HG03354 (cell line): ENCODE results near the gene GPR153.
"Not testable (repeated sequence)": the region's sequence is repeated elsewhere in the genome, so short reads cannot be mapped to it uniquely, and the experiment has no call there.

Source experiments
- ATAC-seq: cut with Tn5 transposase; IDR thresholded peaks from one replicate; pipeline ENCODE4 v1.9.1; 2021; ENCODE audit warnings: mild to moderate bottlenecking; ENCODE audit not compliant: unreplicated experiment, poor library complexity, severe bottlenecking

GPR153 gene

DNA sequence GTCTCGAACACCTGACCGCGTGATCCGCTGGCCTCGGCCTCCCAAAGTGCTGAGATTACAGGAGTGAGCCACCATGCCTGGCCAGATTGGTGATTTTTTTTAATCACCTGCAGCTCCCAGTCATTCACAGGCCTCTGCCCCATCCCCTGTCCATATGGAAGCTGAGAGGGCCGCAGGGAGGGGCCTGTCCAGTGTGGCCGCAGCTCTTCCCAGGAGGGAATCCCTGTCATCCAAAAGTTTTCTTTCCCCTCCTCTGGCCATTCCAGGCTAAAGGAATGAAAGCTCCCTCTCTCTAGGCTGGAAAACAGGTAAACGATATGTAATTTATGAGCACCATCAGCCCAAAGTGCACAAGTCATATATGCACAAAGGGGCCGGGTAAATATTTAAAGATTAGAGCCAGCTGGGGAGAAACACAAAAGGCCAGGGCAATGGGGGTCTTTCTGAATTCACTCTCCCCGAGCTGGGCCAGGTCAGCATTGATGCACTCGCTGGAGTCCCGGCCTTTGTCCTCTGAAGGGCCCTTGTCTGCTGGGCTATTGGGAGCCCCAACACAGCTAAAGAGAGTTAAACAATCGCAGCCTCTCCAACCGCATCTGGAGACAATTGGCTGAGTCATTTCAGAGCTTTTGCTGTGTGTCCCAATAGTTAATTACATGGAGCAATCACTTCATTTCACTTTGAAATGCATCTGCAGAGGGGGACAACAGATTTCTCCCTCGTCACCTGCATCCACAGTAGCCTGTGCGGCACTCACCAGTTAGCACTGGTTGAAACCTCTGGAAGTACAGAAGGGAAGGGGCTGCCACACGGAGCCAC is 20.7 kb downstream of the GPR153 start:
- ATAC-seq, result no peak

DNA sequence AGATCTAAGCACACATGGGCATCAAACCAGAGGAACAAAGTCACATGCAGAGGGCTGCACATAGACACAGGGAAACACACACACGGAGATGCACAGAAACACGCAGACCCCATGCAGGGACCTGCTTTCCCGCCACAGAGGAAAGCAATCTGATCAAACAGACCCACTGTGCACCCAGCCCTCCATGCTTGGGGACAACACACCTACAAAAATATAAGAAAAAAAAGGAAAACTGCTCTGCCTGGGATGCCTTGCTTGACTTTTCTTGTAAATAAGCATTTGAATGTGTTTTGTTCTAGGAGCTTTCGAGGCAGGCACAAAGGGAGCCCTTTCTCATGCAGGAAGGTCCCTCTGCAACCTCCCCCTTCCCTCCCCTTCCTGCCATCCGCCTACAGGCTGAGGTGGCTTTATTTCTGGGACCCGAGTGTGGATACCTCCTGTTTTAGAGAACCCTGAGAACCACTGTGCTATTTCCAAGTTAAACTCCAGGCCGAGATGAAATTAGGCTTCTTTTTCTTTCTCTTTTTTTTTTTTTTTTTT is 21.6 kb downstream of the GPR153 start:
- ATAC-seq, result no peak

DNA sequence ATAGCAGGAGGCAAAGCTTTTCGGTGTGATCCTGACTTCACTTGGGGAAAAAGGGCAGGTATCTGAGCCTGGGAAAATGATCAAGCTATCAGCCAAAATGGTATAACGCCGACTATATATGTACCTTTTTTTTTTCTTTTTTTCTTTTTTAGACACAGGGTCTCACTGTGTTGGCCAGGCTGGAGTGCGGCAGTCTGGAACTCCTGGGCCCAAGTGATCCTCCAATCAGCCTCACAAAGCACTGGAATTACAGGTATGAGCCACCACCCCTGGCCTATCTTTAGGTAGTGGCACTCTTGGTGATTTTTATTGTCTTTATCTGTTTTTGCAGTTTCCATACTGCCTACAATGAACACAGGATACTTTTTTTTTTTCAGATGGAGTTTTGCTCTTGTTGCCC is 23.8 kb downstream of the GPR153 start:
- no peak for ATAC-seq

- ATAC-seq, result peak; percentile 33
Observed at GRCh38 chr1:6235296-6235677, 25.6 kb downstream of the GPR153 start.

DNA sequence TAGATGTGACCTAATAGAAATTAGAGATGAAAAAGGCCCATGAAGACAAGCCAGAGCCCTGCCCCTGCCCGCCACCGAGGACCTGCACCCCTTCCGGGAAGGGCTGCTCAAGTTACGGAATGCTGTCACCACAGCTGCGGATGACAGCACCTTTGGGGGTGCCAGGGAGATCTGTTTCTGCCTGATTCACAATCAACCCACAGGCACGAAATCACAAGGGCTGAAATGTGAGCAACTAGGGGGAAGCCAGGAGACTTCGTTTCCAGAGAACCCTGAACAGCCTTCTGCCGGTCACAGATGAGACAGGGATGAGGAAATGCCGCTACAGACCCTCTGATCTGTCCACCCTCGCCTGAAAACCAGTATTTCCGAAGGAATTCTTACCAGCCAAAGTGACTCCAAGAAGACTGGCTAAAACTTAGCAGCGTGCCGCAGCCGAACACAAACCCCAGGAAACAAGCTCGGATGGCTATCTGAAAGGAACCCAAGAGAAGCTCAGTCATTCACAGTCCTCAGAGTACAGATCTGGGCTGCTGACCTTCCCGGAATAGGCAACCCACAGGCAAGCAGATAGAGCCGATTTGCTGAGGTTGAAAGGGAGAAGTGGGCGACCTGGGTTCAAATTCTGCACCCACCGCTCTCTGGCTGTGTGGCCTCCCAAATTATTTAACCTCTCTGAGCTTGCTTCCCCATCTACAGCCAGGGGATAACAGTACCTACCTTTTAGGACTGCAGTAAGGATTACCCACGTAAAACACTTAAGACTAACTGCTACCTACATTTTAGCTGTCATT is 26.2 kb downstream of the GPR153 start:
- ATAC-seq, result no peak

GRCh38 chr1:6233376-6233775 is 27.5 kb downstream of the GPR153 start:
- ATAC-seq, result no peak

DNA sequence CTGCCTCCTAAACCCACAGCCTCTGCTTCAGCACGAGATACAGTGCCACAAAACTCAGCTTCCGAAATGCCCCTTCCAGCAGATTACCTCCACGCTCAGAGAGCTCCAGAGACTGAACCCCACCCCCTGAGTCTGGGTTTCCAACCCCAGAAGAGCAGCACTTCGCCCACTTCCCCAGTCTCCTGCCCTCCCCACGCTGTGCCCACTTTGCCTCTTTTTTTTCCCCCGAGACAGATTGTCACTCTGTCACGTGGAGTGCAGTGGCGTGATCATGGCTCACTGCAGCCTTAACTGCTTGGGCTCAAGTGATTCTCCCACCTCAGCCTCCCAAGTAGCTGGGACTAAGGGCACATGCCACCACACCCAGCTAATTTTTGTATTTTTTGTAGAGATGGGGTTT is 35.2 kb downstream of the GPR153 start:
- ATAC-seq, result no peak

DNA sequence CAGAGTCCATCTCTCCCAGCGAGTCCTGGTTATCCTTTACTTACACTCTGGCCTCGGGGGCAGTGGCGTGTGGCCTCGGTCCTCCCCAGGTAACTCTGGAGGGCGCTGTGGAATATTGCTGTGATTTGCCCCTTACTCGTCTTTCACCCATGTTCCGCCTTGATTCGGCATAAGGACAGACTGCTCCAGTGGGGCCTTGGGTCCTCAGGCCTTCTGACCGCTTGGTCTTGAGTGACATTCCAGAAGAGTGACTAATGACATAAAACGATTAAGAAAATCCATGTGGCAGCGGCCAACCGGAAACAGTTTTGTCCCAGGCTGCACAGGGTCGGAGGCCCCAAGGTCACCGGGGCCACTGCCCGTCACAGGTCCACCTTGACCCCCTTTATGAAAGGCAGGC is 36.2 kb downstream of the GPR153 start:
- no peak for ATAC-seq

DNA sequence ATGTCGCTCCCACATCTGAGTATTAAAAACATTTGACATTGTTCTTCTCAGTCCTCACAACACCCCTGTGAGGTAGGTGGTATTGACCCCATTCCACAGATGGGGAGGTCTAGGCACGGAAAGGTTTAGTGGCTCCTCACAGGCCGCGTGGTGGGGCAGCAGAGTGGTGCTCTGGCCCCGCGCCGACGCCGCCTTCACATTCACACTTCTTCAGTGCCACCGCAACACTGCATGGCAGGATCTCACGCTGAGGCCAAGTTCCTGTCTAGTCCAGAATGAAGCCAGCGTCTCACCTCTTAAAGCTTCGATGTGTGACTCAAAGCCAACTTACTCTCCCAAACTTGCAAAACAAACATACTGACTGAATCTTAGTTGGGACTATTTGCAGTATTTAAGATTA is 37.3 kb downstream of the GPR153 start:
- no peak for ATAC-seq

- no peak for ATAC-seq
Observed at GRCh38 chr1:6222636-6223035, 38.3 kb downstream of the GPR153 start.

DNA sequence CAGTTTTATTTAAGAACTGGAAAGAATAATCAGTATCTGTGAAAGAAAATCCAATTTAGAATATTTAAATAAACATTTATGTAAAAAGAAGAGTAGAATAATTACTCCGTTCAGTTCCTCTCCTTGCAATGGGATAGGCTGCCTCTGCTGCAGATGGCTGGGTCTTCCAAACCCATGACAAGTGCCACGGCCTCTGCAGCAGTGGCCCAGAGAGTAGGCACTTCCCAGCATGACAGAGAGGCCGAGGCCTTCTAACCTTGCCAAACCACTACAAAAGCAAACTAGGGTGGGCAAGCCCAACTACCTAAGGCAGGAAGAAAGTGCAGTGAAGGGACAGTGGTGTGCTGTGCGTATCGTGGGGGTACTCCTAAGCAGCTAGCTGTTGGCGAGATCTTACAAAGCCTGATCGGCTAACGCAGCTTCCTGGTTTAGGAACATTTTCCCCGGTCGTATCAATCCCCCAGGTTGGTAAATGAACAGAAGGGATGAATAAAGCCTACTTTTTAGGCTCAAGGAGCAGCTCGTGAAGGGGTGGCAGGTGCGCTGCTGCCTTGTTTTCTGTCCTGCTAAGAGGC is 39.6 kb downstream of the GPR153 start:
- no peak for ATAC-seq

GRCh38 chr1:6220236-6220635 is 40.7 kb downstream of the GPR153 start:
- ATAC-seq, result no peak

DNA sequence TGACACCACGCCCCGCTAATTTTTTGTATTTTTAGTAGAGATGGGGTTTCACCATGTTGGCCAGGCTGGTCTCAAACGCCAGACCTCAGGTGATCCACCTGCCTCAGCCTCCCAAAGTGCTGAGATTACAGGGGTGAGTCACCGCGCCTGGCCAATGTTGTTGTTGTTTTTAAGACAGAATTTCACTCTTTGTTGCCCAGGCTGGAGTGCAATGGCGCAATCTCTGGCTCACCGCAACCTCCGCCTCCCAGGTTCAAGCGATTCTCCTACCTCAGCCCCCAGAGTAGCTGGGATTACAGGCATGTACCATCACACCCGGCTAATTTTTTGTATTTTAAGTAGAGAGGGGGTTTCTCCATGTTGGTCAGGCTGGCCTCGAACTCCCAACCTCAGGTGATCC is 41.3 kb downstream of the GPR153 start:
- not testable (repeated sequence) for ATAC-seq

GRCh38 chr1:6218375-6219164 is 42.3 kb downstream of the GPR153 start:
- no peak for ATAC-seq

- peak; percentile 35 for ATAC-seq
Observed at GRCh38 chr1:6212193-6212959, 48.5 kb downstream of the GPR153 start.

GRCh38 chr1:6211731-6212130 is 49.2 kb downstream of the GPR153 start:
- no peak for ATAC-seq

DNA sequence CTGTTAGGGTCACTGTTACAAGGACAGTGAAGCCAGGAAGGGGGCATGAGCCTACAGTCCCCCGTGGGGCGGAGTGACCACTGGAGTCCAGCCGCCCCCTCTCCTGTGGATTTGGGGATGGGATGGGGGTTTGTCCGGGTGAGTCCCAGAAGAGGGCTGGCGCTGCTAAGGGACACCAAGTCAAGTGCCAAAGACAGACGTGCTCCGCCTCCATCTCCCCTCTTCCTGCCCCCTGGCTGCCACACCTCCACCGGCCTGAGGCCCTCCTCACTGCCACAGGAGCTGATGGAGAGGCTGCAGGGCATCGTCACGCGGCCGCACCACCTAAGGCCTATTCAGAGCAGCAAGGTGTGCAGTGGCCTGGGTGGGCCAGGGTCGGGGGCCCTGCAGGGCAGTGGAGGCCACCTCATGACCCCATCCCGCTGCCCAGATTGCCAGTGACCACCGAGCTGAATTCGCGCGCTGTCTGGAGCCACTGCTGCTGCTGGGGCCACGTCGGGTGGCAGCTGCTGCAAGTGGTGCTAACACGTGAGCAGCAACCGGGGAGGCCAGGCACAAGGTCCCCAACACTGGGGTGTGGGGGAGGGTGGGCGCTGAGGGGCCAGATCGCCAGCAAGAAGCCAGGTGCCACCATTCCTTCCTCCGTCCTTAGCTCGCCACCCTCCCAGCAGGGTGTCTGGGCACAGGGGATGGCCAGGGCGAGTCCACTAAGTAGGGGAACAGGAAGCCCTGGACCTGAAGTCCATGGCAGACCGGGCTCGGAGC is 50.1 kb downstream of the GPR153 start:
- ATAC-seq, result no peak
